Left ventricle myocardium inferior (tissue), 1 donor: ENCODE results near the gene TRIM9. TPM values are rescaled to one million over a fixed set of nuclear protein-coding genes. Genes with fewer than 3 reads are reported as not detected.

Experiments used
- DNase-seq: peaks from one replicate; pipeline ENCODE4 v3.0.0-alpha.2; 2020
- H3K27ac ChIP-seq: fragments of 200-600 bp; replicated peaks from 2 replicates; pipeline ENCODE4 v1.8.0; 2021
- H3K27me3 ChIP-seq: fragments of 200-600 bp; 2 replicates; pipeline ENCODE4 v1.8.0; 2021; ENCODE audit warnings: low read depth
- H3K36me3 ChIP-seq: fragments of 200-600 bp; 2 replicates; pipeline ENCODE4 v1.8.0; 2021
- H3K4me1 ChIP-seq: fragments of 200-600 bp; 2 replicates; pipeline ENCODE4 v1.8.0; 2021
- H3K4me3 ChIP-seq: fragments of 200-600 bp; 2 replicates; pipeline ENCODE4 v1.8.0; 2021; ENCODE audit warnings: mild to moderate bottlenecking, moderate library complexity
- H3K9me3 ChIP-seq: fragments of 200-600 bp; replicated peaks from 2 replicates; pipeline ENCODE4 v1.8.0; 2021
- intact Hi-C: fragments of 100-400 bp; cut with micrococcal nuclease; formaldehyde crosslinking; loops from one replicate; pipeline ENCODE4 v1.11.0; 2022
- total RNA-seq: library from RNA; stranded (reverse); fragmentation: NEBNext Ultra II Directional; extraction: Animal tissue kit (Norgen Biotek cat#: 25700); gene quantifications from one replicate; pipeline ENCODE4 v1.2.1, GENCODE V29; 2021
- TF ChIP-seq, protein P1 (sequence below): fragments of 200-600 bp; IDR thresholded peaks from 2 replicates; pipeline ENCODE4 v1.8.0; 2021; ENCODE audit warnings: antibody characterized with exemption, mild to moderate bottlenecking, borderline replicate concordance
- donor health status: DM: no; HTN: yes; CAD: no; lungs with severe emphysema.

TRIM9 gene
- total RNA-seq, 1 donor from 2014 or later: 0.27 TPM

DNA sequence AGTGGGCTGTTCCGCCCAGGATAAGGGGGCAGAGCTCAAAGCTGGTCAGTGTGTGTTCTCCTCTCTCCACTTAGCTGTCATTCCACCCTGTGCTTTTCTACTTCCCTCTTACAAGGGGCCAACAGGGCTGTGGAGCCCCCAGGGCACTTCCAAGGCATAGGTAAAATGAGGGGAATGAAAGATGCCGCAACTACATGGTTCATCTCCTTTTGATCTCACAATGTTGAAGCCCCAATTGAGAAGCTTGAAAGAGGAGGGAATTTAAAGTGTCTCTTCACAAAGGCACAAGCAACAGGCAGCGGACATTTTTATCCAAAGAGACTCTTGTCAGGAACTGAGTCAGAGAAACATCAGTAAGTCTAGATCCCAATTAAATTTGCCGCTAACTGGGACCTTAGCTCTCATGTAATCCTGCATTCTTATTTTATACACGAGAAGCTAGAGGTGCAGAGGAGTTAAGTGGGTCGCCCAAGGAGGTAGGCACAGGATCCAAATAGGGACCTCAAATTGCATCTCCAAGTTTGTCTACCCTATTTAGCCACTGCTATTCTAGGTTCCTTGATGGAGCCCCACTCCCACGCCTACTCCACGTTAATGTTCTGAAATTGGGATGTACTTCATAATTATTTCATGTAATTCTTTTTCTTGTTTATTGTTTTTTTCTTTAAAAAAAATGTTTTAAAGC, 20.1 kb downstream of the TRIM9 start:
- no peak overlapping the region for H3K4me3 ChIP-seq
- TF ChIP-seq, protein P1, sequence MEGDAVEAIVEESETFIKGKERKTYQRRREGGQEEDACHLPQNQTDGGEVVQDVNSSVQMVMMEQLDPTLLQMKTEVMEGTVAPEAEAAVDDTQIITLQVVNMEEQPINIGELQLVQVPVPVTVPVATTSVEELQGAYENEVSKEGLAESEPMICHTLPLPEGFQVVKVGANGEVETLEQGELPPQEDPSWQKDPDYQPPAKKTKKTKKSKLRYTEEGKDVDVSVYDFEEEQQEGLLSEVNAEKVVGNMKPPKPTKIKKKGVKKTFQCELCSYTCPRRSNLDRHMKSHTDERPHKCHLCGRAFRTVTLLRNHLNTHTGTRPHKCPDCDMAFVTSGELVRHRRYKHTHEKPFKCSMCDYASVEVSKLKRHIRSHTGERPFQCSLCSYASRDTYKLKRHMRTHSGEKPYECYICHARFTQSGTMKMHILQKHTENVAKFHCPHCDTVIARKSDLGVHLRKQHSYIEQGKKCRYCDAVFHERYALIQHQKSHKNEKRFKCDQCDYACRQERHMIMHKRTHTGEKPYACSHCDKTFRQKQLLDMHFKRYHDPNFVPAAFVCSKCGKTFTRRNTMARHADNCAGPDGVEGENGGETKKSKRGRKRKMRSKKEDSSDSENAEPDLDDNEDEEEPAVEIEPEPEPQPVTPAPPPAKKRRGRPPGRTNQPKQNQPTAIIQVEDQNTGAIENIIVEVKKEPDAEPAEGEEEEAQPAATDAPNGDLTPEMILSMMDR: no peak
- H3K27me3 ChIP-seq: no peaks in the 10 kb centered on the region
- H3K4me1 ChIP-seq: peaks cover 7% of the 10 kb centered on the region
- peaks cover 20% of the 10 kb centered on the region for H3K9me3 ChIP-seq
- no peak overlapping the region for H3K27ac ChIP-seq
- intact Hi-C loops: no loop called here
- H3K36me3 ChIP-seq: no peaks in the 10 kb centered on the region
- DNase-seq: no peak

DNA sequence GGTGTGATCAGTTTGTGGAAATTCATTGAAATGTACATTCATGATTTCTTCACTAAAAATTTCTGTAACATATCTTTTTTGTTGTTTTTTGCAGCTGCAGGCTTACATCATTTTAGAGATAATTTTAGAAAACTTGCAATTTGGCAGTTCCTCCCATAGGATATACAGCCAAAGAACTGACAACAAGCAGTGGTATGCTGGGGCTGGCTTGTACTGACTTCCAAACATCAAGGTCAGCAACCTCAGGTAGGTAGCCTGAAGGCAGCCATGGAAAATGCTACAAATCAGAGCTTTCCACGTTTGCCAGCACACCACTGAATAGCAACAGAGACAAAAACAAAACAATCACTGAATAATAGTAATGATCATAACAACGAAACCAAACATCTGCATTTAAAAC, 21.2 kb downstream of the TRIM9 start:
- H3K27ac ChIP-seq: no peak overlapping the region
- intact Hi-C loops: no loop called here

DNA sequence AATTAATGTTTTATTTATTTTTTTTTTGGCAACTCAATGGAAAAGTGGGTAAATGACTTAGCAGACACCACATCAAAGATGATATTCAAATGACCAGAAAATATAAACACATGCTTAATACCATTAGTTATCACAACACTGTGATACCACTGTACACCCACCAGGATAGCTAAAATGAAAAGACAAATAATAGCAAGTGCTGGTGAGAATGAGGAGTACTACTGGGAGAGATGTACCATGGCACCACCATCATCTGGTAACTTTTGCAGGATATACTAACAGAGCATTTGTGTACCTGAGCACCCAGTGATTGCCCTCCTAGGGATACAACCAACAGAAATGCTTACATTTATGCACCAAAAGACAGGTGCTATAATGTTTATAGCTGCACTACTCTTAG, 21.9 kb downstream of the TRIM9 start:
- no peak overlapping the region for H3K27ac ChIP-seq
- H3K36me3 ChIP-seq: no peaks in the 10 kb centered on the region
- TF ChIP-seq, protein P1: no peak
- peaks cover 23% of the 10 kb centered on the region for H3K9me3 ChIP-seq
- intact Hi-C loops: no loop called here
- H3K27me3 ChIP-seq: no peaks in the 10 kb centered on the region
- H3K4me3 ChIP-seq: no peak overlapping the region
- DNase-seq: no peak
- H3K4me1 ChIP-seq: no peaks in the 10 kb centered on the region

More for the DNA sequence above, 21.2 kb downstream of the TRIM9 start:
- TF ChIP-seq, protein P1: no peak
- Histone ChIP-seq H3K4me3 (no peak overlapping the region), H3K36me3 (no peaks in the 10 kb centered on the region), H3K4me1 (no peaks in the 10 kb centered on the region), H3K9me3 (peaks cover 23% of the 10 kb centered on the region), H3K27me3 (no peaks in the 10 kb centered on the region)
- no peak for DNase-seq

DNA sequence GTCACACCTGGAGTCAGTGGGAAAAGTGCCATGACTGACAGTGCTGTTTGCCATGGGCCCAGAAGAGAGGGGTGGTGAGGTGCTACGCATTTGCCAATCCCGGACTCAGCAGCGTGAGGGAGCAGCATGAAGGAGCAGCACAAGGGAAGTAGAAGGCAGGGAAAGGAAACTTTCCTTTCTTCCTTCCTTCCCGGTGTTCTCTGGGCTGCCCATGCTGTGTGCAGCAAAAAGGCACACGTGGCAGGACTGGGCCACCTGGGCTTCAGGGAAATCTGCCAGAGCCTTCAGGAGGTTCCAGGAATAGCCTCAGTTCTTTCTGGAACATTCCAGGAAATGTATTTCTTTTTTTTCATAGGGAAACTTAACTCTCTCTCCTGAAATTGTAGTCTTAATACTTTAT, 23.0 kb downstream of the TRIM9 start:
- Histone ChIP-seq H3K27ac (peak overlapping the region; percentile 8), H3K36me3 (no peaks in the 10 kb centered on the region), H3K9me3 (peaks cover 23% of the 10 kb centered on the region), H3K4me1 (no peaks in the 10 kb centered on the region), H3K4me3 (no peak overlapping the region), H3K27me3 (no peaks in the 10 kb centered on the region)
- DNase-seq: no peak
- TF ChIP-seq, protein P1: no peak
- intact Hi-C loops: no loop called here

DNA sequence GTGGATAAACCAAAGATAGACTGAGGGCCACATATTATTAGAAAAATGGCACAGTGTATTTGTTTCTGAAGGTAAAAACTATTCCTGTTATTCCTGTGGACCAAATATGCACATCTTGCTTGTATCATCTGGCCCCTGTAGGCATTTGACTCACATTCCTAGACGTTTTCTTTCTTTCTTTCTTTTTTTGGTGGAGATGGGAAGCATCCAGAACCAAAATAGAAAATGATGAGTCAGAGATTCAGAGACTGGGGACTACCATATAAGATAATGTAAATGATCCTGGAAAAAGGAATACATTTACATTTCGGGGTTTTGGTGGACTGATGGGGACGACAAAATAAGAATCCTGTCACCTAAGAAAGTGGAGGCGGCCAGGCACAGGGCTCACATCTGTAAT, 24.2 kb downstream of the TRIM9 start:
- TF ChIP-seq, protein P1: no peak
- Histone ChIP-seq H3K36me3 (no peaks in the 10 kb centered on the region), H3K9me3 (peaks cover 23% of the 10 kb centered on the region), H3K4me1 (no peaks in the 10 kb centered on the region), H3K27me3 (no peaks in the 10 kb centered on the region), H3K4me3 (no peak overlapping the region), H3K27ac (no peak overlapping the region)
- intact Hi-C loops: no loop called here
- DNase-seq: no peak
